ENCODE measurements around the gene C16orf95.
"Not testable (repeated sequence)": the region's sequence is repeated elsewhere in the genome, so short reads cannot be mapped to it uniquely, and the experiment has no call there.

C16orf95 gene, protein sequence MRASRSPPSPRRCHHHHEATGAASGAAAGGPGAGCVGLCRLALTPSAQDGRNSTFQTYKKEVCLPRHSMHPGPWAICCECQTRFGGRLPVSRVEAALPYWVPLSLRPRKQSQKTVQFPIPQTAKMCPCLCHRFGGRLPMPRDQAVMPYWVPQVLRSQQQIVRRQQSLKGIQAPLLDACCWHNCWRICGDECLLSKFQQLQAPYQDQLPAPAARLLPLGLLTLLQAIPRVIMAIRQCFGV

DNA sequence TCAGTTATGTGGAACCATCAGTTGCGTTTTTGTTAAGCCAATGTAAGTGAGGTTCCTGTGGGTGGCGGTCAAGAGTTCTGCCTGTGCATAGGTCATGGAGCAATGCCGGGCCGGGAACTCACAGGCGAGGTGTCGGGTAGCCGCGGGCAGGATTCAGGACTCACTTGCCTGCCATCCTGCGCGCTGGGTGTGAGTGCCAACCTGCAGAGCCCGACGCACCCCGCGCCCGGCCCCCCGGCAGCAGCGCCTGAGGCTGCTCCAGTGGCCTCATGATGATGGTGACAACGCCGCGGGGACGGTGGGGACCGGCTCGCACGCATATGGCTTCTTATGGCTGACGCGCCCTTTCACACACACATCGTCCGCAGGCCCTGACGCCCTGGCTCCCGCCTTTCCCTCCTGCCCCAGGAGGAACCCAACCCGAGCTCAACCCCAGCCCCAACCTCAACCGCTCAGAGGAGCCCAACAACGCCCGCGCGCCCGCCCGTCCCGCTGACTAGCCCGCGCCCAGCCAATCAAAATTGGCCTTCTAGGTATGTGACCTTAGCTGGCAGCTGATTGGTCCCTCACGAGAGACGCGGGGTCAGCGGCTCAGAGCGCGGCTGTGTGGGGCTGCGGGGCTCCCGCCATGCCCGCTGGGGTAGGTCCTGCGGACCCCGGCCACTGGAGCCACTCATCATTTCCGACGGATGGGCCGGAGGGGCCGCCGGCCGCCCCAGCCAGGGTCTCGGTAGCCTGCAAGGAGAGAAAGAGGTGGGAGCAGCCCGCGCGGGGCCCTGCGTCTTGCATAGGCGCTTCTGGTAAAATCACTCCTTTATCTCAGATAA is at the start of gene C16orf95:
Gene C16orf95 (minus strand): TSS at position 470 of the 827 bp plus-strand sequence. CDS start 150 bp downstream, at position 320.
- peak; percentile 74 for DNase-seq (ENCODE audit: low read depth)

DNA sequence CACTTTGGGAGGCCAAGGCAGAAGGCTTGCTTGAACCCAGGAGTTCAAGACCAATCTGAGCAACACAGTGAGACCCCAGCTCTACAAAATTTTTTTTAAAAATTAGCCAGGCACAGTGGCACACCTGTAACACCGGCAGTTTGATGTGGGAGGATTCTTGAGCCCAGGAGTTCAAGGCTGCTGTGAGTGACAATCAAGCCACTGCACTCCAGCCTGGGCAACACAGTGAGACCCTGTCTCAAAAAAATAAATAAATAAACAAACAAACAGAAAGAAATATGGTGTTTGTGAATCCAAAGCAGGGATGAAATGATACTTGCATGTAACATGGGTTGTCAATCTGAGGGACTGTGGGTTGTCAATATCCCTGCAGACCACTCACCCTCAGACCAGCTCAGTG is 49.7 kb upstream of the C16orf95 start:
- no peak for DNase-seq (ENCODE audit: low read depth)

DNA sequence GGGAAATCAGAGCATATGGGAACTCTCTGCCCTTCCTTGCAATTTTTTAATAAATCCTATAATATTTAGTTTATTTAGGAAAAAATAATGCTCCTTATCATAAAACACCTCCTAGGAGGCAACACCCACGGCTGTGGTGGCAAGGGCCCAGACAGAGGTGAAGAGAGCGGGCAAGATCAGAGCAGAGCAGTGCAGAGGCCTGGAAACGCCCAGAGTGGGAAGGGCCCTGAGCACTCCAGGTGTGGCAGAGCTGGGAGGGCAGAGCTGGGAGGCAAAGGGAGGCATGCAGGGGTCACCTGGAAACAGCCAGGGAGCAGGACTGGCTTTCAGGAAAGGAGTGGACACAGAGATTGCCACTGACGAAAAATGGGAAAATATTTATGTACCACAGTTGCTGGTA is 49.1 kb upstream of the C16orf95 start:
- no peak for DNase-seq (ENCODE audit: low read depth)

DNA sequence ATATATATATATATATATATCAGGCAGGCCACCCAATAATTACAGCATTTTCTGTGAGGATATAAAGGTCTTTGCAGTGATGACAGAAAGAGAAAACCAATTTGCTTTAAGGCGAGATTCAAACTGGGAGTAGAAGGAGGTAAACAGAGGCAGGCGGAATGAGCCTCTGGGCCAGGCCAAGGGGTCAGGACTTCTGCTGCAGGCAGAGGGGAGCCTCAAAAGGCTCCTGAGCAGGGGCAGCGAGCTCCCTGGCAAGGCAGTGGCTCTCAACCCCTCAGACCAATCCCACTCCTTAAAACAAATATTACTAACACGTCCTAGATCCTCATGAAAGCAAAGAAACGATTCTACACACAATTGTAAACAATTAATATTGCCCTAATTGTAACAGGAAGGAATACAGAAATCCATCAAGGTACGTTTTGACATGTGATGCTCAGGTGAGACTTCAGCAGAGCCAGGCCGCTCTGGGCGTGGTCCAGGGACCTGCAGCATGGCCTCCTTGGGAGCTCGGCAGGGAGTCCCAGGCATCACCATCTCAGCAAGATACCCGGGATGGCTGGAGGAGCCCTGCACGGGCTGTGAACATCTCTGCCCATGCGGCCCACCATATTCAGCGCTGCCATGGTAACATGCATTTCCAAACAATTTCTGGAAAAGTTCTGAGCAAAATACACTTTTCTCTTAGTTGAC is 48.0 kb upstream of the C16orf95 start:
- DNase-seq (ENCODE audit: low read depth): no peak

DNA sequence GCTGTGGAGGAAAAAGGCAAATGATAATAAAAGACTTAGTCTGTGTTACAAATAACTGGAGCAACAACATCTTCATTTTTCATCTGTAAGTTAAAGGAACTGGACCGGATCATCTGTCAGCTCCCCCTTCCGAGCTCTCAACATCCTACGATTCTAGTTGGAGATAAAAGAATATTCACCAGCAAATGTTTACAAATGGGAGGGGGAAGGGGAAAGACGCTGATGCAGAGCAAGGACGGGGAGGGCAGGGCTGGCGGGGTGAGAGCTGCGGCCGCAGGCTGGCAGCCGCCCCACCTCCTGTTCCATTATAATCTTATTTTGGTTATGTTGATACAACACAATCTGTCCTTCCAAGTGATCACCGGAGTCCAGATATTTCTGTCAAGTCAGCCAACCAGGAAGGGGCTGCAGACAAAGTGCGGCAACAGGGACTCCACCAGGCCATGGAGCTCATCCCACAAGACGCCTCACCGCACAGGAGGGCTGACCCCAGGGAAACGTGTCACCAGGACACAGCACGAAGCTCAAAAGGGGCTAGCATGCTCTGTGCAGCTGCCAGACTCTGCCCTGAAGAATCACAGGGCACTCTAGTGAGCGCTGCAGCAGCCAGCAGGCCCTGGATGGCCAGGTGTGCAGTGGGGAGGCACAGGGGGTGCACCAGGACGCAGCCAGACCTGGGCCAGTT is 46.7 kb upstream of the C16orf95 start:
- no peak for DNase-seq (ENCODE audit: low read depth)

DNA sequence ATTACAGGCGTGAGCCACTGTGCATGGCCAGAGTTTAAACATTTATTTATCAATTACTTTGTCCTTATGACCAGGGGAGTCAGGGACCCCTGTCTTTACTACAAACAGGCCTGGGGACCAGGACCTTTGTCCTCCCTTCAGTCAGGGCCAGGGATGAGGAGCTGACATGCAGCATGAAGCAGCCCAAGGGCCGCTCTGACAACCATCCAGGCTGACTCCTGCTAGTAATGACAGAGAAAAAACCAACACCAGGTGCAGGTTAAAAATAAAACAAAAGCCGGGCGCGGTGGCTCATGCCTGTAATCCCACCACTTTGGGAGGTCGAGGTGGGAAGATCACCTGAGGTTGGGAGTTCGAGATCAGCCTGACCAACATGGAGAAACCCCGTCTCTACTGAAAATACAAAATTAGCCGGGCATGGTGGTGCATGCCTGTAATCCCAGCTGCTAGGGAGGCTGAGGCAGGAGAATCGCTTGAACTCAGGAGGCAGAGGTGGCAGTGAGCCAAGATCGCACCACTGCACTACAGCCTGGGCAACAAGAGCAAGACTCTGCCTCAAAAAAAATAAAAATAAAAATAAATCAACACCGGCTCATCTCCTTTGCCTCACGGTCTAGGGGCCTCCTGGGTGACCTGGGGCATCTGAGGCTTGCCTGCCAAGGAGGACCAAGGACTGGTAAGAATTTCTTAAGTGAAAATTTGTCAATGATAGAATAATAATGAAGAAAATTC is 45.8 kb upstream of the C16orf95 start:
- DNase-seq (ENCODE audit: low read depth): not testable (repeated sequence)

DNA sequence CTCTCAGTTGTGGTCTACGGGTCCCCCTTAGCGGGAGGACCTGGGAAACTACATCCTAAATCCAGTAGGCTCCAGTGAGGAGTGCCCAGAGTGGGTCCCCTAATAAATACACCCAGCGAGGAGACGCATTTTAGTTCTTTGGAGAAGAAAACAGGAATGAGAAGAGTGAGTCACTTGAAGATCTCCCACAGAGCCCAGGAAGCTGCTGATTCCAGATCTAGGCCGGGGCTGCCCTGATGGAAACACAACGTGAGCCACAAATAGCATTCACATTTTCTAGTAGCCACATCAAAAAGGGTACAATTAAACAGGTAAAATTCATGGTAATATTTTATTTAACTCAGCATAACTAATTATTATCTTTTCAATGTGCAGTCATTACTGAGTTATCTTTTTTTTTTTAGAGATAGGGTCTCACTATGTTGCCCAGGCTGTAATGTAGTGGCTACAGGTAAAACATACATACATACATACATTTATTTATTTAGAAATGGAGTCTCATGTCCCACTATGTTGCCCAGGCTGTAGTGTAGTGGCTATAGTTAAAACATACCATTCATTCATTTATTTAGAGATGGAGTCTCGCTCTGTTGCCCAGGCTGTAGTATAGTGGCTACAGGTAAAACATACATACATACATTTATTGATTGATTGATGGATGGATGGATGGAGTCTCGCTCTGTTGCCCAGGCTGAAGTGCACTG is 44.9 kb upstream of the C16orf95 start:
- no peak for DNase-seq (ENCODE audit: low read depth)

DNA sequence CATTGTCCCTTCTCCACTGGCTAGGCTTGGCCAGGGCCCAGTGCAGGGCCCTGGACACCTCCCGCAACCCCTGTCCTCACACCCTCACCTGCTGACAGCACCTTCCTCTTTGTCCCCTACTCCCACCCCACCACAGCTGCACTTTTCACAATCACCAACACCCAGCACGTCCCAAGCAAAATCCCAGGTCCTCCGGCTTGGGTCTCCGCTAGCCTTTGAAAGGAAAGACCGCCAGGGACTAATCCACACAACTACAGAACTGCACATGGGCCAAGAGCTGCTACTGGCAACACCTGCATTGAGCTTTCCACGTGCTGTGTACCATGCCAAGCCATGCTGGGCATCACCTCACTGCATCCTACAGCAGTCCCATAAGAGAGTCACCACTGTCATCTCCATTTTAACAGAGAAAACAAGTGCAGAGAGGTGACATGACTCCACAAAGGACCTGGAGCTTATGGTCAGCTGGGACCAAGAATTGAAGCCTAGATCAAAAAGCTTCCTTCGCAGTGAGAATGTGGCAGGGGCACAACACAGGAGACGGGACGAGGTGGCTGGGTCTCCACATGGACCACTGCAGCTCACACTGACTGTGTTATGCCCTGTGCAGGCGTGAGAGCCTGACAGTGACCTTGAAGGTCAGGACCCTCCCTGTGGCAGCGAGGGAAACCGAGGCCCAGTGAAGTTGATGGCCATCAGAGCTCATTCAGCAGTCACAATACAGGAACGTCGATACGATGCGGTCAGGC is 43.8 kb upstream of the C16orf95 start:
- no peak for DNase-seq (ENCODE audit: low read depth)

DNA sequence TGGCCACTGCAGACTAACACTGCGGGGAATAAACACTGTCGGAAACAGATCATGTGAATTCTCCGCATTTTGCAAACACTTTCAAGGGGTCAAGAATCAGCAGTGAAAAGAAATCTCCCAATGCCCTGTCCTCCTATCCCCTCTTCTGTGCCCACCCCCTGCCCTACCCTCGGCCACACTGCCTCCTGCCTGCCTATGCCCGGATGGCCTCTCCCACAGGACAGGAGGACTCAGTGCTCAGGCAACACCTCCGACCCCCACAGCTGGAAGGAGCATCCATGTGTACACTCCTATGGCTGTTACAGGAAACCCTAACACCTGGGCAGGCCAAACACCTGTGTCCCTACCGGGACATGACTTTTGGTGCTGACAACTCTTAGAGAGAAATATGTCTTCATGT is 41.9 kb upstream of the C16orf95 start:
- no peak for DNase-seq (ENCODE audit: low read depth)

DNA sequence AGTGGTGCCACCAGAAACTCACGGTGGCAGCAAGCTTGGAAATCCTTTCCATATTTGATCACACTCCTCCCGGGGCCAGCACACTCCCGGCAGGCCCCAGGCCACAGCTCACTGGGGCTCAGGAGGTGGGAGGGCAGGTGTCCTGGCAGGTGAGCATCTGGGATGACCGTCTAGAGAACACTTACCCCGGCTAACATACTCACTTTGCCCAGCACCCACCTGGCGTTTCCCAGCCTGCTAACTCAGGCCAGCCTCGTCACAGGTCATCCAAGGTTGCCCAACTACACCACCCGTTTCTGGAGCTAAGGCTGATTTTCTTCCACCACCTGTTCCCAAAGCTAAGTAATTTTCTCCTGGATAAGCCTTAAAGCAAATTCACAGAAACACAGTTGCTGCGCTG is 41.5 kb upstream of the C16orf95 start:
- no peak for DNase-seq (ENCODE audit: low read depth)

DNA sequence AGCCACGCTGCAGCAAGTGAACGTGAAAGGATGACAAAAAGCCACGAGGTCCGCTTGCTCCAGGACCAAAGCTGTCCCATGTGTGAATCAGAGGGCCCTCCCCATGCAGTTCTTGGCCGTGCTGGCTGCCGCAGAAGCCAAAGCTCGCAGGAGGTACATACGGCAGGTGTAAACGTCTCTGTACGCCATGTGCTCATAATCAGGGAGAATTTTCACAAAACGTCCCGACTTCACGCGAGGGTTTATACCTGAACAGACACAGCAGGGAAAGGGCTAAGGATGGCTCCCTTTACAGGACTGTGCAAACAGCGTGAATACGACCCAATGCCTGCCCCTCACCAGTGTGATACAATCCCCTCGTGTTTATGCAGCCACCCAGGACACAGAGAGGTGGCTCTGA is 41.1 kb upstream of the C16orf95 start:
- no peak for DNase-seq (ENCODE audit: low read depth)

DNA sequence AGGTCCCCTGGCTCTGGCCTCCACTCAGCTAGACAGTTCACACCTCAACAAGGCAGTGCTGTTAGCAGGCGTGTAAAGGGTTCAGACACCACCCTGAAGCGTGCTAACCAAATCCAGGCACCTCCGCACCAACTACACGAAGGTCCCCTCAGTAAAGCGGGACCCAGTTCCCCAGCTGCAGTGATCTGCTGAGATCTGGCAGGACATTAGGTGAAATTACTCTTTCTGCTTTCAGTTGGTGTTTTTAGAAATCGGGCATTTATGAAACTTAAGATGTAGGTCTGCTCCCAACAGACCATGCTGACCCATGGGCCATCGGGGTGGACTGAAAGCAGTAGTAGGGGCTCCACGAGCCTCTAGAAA is 39.3 kb upstream of the C16orf95 start:
- no peak for DNase-seq (ENCODE audit: low read depth)

DNA sequence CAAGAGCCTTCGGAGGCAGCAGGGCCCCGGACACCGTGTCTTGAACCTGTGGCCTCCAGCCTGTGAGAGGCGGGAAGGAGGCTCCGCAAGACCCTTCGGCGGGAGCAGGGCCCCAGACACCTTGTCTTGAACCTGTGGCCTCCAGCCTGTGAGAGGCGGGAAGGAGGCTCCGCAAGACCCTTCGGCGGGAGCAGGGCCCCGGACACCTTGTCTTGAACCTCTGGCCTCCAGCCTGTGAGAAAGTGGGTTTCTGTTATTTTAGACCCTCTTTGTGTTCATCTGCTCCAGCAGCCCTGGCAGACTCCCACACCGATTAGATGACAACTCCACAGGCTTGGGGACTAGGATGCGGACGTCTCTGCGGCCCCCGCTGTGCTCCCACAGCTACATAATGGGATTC is 36.4 kb upstream of the C16orf95 start:
- no peak for DNase-seq (ENCODE audit: low read depth)

DNA sequence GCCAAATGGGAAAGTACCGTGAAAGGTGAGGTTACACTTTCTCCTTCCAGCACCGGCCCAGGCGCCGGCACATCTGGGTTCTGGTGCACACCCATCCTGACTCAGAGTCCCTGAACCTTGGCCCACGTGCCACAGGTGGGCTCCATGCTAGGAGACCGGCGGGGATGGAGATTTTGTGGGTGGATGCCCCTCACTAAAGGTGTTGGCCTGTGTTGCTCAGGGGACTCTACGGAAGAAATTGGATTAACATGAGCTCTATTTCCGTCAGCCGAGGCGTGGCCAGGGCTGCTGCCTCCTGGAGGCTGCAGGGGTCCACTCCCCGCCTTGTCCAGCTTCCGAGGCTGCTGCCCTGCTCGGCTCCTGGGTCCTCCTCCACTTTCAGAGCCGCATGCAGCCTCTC is 35.6 kb upstream of the C16orf95 start:
- DNase-seq (ENCODE audit: low read depth): no peak

DNA sequence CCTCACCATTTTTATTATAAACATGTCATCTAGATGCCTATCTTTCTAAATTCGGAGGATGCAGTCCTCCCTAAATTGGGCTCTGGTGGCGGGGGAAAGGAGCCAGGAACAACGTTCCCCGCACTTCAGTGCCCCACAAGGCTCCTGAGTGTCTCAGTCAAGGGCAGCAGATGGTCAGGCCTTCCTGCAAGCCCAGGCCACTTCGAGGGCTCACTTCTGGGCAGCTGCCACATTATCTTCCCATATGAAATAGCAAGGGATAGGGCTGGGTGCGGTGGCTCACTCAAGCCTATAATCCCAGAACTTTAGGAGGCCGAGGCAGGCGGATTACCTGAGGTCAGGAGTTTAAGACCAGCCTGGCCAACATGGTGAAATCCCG is 34.1 kb upstream of the C16orf95 start:
- DNase-seq (ENCODE audit: low read depth): no peak

DNA sequence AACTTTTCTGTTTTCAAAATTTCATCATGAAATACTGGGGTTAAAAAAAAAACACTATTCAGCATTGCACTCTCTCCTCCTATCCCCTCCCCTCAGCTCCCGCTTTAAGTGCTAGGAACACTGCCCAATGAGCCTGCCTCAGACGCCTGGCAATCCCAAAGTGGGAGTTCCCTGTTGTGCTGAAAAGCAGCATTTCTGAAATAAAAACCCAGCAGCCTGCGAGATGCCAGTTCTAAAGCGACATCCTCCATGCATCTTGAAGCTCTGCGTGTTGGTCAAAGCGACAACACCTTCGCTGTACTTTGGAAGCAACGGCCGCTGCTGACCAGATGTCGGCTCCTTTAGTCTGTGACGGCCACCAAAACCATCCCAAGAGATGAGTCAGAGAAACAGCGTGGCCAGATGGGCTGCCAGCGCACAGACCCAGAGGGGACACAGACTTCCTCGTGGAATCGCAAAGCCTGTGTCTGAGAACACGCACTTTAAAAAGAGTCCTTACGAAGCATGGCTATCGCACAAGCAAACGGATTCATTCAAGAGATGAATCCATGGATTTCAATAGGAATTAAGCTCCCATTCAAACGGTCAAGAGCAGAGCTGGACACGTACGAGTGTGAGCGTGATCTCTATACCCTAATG is 33.6 kb upstream of the C16orf95 start:
- no peak for DNase-seq (ENCODE audit: low read depth)

DNA sequence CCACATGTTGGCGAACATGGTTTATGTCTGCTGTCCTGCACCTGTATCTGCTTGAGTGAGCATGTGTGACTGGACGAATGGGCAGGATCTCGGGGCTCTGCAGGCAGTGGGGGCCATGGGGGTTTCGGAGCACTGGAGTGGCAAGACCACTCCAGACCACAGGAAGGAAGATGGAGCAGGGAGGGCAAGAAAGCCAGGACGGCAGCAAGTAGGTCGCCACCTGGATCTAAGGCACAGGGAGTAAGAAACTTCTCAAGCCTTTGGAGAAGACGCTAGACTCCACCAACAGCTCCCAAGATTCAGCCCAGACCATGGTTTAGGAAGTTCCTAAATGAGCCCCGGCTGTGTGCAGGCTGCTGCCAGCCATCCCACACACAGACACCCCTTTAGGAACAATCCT is 32.8 kb upstream of the C16orf95 start:
- no peak for DNase-seq (ENCODE audit: low read depth)

DNA sequence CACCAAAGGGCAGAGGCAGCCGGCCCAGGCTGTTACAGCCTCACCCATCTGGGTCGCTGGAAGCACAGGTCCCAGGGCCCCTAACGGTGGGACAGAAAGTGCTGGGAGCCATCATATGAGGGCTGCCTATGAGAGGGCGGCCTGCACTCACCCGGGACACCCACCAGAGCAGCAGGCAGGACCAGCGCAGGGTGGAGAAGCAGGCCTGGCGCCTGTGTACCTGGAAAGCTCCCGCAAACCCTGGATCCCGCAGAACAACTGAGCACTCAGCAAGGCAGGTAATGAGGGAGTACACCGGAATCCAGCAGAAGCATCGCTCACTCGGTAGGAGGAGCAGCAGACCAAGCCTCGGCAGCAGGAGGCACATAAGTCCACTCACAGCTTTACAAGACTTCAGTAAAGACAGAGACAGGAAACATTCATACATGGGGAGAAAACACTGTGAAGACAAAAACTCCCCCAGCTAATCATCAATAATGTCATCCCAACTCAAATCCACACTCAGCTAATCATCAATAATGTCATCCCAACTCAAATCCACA is 31.5 kb upstream of the C16orf95 start:
- no peak for DNase-seq (ENCODE audit: low read depth)

DNA sequence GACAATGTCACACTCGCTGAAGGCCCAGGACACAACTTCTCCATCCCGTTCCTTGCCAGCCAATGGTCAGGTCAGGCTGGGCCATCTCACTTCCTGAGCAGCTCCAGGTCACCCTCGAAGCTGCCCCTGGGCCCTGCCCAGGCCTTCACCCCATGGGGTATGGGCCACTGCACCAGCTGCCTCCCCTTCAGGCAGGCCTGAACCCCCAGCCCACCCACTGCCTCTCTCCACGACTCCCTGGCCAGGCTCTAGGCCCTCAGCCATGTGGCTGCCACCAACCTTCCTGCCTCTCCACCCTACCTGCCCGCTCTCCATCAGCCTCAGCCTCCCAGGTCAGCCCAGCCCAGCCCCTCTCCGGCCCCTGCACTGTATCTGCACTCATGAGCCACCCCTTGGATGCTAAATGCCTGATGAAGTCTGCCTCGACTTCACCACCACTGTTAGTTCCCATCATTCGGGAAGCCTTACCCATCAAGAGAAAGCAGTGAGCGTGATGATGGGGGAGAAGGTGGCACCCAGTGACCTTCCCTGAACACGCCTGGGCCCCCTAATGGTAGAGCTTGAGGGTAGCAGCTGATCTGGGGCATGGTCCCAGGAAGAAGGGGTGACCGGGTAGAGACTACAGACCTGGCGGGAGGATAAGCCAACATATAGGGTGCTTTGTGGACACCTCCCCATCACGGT is 30.9 kb upstream of the C16orf95 start:
- no peak for DNase-seq (ENCODE audit: low read depth)
